ENCODE data around the gene LDLRAP1.

DNA sequence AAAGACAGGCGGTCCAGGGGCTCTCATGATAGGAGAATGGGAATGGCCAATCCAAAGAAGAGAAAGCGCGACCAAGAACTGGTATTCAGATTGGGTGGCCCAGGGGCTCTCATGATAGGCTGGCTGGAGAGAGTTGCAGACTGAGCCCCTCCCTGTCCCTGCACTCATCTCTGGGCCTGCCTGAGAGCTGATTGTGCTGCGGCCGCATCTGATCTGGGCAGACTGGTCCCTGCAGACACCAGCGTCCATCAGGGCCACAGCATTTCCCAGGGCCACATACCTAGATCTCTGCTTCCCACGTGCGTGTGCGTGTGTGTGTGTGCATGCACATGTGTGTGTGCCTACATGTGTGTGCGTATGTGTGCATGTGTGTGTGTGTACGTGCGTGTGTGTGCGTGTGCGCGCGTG, 42.8 kb downstream of the LDLRAP1 start:
- no peak for TF ChIP-seq CTCF (IDR thresholded peaks at IDR 0.05)
- no peak for TF ChIP-seq EZH2 (IDR thresholded peaks at IDR 0.05; ENCODE audit: borderline replicate concordance, insufficient read depth, low read depth, low read length, poor library complexity, severe bottlenecking)

Measured in B cell (primary cell).